Measurements from ENCODE around the gene CFAP141.

The CFAP141 gene

DNA sequence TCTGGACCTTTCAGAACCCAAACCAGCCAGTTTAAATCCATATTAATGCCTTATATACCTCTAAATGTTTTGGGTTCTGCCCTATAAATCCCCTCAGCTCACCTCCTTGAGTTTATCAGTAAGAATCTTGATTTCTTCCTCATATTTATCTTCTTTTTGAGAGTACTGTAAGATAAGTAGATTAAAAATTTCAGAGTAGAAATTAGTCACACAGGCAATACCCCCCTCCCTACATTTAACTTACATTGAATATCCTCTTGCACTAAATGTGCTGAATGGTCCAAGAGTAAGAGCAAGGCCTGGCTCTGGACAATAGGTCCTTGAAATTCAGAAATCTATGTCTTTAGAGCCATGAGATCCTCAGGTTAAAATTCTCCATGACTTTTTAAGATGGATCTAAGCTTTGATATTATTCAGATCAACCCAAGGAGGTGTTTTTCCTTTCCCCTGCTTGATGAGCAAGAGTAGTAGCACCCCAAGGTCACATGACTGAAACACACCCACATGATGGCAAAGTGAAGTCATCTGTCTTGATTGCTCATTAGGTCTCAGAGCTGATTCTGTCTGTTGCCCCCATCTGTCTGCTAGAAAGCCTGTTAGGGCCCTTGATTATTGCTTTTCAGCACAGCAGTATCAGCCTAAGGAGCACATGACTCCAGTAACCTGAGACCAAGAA, 35.4 kb downstream of the CFAP141 start:
- peak; percentile 69 to 84 (median 77) for DNase-seq

DNA sequence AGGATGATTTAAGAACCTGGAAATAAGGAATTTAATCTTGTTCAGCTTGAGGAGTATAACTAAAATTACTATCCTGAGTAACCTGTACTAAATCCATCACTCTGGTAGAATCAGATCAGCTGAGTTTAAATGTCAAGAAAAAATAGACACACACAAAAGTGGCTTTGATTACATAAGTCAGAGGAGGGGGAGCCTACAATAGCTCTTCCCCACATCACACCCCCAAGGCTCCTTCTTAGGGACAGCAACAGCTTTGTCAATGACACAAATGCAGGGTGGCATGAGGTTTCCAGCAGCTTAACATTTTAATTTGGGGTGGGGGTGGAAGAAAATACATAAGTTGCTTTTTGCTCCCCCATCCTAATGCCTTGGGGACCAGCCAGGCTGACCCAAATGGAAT, 38.7 kb downstream of the CFAP141 start:
- no peak for DNase-seq

DNA sequence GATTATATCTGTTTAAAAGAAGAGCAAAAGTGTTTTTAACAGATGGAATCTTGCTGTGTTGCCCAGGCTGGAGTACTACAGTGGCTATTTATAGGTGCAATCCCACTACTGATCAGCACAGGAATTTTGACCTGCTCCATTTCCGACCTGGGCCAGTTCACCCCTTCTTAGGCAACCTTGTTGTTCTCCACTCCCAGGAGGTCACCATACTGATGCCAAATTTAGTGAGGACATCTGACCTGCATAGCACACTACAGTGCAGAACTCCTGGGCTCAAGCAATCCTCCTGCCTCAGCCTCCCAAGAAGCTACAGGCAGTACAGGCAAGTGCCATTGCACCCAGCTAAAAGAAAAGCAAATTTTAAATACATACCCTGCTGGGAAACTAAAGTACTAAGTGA, 39.9 kb downstream of the CFAP141 start:
- no peak for DNase-seq

DNA sequence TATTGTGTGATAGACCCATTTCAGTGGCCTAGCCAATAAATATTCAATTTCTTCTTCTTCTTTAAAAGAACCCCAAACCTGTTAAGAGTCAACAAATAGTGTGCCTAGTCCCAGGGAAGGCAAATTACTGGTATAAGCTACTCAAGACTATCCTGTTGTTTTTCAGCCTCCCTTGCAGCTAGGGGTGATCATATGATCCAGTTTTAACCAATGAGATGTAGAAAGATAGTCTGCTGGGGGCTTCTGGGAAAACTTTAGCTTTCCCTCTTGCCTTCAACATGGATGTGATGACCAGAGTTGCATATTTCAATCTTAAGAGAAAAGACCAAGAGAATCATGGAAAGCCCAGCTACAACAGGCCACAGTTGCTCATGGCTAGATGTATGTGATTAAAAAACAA, 46.6 kb downstream of the CFAP141 start:
- DNase-seq: no peak

DNA sequence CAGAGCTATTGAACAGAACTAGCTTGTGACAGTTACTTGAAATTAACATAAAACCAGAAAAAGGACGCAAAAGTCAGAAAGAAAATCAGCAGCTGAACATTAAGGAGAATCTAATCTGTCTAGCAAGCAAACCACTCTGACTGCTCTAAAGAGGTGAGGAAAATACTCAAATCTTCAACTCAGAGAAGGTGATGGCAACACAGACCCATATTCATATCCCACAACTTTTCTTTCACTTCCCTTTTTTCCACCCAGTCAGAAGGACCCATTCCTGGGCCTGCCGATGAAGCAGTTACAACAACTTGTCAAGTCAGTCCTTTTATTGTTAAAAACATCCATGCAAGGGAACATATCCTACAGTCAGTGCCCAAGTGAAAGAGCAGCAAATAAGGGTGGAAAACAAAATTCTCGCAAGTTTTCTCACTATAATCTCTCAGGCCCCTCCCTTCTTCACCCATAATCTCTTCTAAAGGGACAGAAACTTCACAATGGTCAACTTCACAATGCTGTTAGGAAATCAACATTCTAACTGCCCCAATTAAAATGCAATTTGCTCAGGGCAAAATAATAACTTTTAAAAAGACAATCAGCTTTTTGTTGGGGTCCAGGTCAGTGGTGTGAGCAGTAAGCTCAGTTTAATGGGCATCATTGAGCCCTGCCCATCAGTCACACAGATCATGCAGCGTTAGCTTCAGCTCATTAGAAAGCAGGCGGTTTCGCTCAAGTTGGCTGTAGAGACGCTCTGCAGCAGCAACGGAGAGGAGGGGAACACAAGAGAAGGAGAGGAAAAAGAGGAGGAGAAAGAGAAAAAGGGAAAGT, 47.6 kb downstream of the CFAP141 start:
- DNase-seq: peak; percentile 66 to 78 (median 73)

DNA sequence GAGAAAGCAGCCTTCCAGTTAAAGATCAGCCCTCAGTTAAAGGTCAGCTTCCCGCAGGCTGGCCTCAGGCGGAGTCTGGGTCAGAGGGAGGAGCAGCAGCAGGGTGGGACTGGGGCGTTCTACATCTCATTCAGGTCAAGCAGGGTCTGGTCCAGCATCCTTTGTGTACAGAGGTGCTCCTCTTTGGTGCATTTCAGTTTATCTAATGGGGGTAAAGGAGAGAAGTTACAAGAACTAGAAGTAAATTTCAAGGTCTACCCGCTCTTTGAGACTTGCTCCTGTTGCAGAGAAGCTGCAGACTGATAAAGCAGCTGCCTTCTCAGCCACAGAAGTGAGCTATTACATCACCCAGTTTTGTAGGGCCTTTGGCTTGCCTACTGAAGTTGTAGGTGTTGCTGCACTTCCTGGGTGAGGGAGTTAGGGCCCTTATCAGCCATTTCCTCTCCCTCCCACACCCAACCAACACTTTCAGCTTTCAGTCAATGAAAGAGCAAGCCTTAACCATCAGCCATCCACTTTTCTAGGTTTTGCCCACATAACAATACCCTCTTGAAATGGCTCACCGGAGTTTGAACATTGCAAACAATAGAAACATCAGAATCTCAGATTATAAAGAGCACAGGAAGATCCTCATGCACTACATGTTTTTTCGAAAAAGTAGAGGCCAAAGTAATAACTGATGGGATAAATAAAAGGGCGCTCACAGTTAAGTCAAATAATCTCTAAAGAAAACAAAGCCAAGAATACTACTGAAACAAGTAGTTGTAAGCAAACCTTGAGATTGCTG, 48.4 kb downstream of the CFAP141 start:
- DNase-seq: peak; percentile 60 to 61 (median 60)

DNA sequence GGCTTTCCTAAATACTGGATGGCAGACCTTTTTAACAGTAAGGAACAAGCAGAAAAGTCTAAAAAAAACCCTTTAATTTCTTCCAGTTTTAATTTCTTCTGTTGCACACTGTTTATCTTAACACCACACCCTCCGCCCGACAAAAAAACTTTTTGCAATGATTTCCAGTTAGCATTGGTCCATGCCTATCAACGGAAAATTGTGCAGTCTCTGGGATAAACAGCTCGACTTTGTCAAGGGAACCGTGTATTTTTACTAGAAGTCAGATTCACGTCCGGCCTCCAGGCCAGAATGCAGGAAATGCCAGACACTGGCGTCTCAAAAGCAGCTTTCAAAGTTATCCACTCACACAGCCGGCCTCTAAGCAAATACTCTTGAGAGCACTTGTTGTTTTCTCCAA, 50.9 kb downstream of the CFAP141 start:
- no peak for DNase-seq

DNA sequence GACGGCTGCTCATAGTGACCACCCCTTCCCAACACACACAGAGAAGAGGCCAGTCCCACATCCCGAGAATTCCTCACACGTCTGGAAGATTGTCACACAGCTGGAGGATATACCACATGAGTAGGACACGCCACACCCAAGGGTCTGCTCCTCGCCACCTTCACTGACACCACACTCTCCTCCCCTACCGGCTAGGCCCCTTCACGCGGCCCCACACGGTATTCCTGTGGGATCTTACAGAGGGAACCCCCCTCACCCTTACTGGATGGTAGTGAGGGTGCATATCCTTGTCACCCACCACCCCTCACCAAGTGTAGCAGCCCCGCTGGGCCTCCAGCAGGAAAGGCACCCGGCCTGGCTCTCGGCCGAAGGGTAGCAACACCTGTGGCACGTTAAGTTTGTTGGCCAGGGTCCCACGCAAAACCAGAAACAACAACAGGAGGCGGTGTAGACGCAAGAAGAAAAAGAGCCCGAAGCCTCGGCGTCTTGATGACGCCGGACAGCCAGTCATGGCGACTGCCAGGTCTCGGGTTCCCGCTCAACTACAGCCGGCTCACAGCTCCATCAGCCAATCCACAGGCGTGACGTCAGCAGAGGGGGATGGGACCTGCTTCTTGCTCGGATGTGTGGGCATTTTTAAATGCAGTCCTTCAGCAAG, 51.5 kb downstream of the CFAP141 start, which contains the start of gene NUP210L:
TSS of gene NUP210L (minus strand) at position 540 of the 658 bp plus-strand sequence.
- DNase-seq: no peak

DNA sequence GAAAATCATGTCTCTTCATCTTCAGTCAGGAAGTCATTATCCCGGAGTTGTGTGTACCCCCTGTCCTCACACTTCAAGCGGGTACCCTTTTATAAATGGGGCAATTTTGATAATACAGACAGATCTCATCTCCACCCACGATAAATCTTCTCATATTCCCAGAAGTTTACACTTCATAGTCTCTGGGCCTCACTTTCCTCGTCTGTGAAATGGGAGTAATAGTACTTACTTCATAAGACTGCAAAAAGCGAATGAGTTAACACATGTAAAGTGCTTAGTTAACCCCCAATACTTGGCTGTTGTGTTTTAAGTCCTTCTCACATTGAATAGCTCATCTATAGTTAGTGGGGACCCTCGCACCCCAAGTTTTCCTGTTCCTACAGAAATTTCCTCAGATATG, 52.1 kb downstream of the CFAP141 start:
- DNase-seq: no peak

DNA sequence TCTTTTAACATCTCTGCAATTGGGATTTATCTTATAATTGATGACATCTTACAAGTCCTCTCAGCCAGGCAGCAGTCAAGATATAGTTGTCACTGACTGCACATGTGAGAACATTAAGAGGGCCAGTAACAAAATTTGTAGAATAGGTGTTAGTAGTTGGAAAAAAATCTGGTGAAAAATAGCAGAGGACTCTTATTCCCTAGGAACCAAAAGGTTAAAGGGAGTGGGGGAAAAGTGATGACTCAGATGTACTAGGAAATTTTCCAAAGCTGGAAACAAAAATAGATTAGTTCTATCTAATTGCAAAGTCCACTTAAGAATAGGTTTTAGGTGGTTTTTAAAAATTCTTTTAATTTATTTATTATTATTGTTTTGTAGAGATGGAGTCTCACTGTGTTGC, 54.8 kb downstream of the CFAP141 start:
- DNase-seq: no peak
